Caco-2 (cell line): Measurements from ENCODE around the gene UBXN6. TPM values are rescaled to one million over a fixed set of nuclear protein-coding genes. Genes with fewer than 3 reads are reported as not detected.

Experiments used
- BruUV-seq: library from RNA; stranded (reverse); fragments of 400-500 nt; replicated peaks from 2 replicates; lab custom pipeline; 2021; lab: Mats Ljungman, UMichigan
- CTCF ChIA-PET: fragments of 300-600 bp; sonication (Branson Sonifier 250); formaldehyde crosslinking; loops from one replicate; lab custom pipeline; 2022; ENCODE audit warnings: antibody characterized with exemption; lab: Charles Lee
- POLR2A ChIA-PET: fragments of 300-600 bp; sonication (Branson Sonifier 250); formaldehyde crosslinking; loops from one replicate; lab custom pipeline; 2022; ENCODE audit warnings: antibody characterized with exemption; lab: Charles Lee
- DNase-seq, 2 experiments: peaks; one replicate each; pipeline versions ENCODE4 v3.0.0 to v3.0.0-alpha.2; 2020 to 2022
- H3K27me3 ChIP-seq: replicated peaks from 2 replicates; pipeline ENCODE4 v1.6.0; 2011; ENCODE audit warnings: low read length; ENCODE audit not compliant: control insufficient read depth, insufficient read depth
- H3K36me3 ChIP-seq: 2 replicates; pipeline ENCODE4 v1.5.1; 2011; ENCODE audit warnings: low read length; ENCODE audit not compliant: control insufficient read depth, insufficient read depth
- H3K4me1 ChIP-seq: fragments of 250-450 bp; sonication (Bioruptor Pico); 2 replicates; pipeline ENCODE4 v1.5.1; 2020; ENCODE audit warnings: mild to moderate bottlenecking
- H3K4me3 ChIP-seq: 2 replicates; pipeline ENCODE4 v1.5.1; 2011; ENCODE audit warnings: low read depth, mild to moderate bottlenecking, control low read depth, low read length
- H3K9me3 ChIP-seq: fragments of 250-450 bp; sonication (Bioruptor Pico); 2 replicates; pipeline ENCODE4 v1.5.1; 2020; ENCODE audit warnings: mild to moderate bottlenecking, moderate library complexity
- H3K27ac Mint-ChIP-seq: one replicate; pipeline ENCODE4 v1.8.0; 2022; ENCODE audit warnings: mixed read lengths; ENCODE audit not compliant: unreplicated experiment
- H3K27me3 Mint-ChIP-seq: one replicate; pipeline ENCODE4 v1.8.0; 2022; ENCODE audit warnings: mixed read lengths; ENCODE audit not compliant: insufficient read depth, unreplicated experiment
- H3K36me3 Mint-ChIP-seq: one replicate; pipeline ENCODE4 v1.8.0; 2022; ENCODE audit warnings: mild to moderate bottlenecking, mixed read lengths; ENCODE audit not compliant: insufficient read depth, unreplicated experiment
- H3K4me1 Mint-ChIP-seq: one replicate; pipeline ENCODE4 v1.8.0; 2022; ENCODE audit warnings: low read depth, mixed read lengths; ENCODE audit not compliant: unreplicated experiment
- H3K4me3 Mint-ChIP-seq: one replicate; pipeline ENCODE4 v1.8.0; 2022; ENCODE audit warnings: mild to moderate bottlenecking, moderate library complexity, mixed read lengths; ENCODE audit not compliant: unreplicated experiment
- H3K9me3 Mint-ChIP-seq: one replicate; pipeline ENCODE4 v1.8.0; 2022; ENCODE audit warnings: mixed read lengths; ENCODE audit not compliant: unreplicated experiment
- intact Hi-C: fragments of 100-400 bp; cut with micrococcal nuclease; formaldehyde crosslinking; loops from one replicate; pipeline ENCODE4 v1.10.0; 2022; ENCODE audit not compliant: unreplicated experiment
- total RNA-seq: library from RNA; stranded (reverse); gene quantifications from 2 replicates; pipeline ENCODE4 v1.2.3, GENCODE V29; 2022
- TF ChIP-seq, protein P1 (sequence below), 2 experiments: fragments of 200-600 bp in 1 of 2; IDR thresholded peaks; 1 replicate in 1 of 2; 2 replicates in 1 of 2; pipeline versions ENCODE4 v1.5.1 to v1.8.0; 2011 to 2022; ENCODE audit warnings: antibody characterized with exemption in 1 of 2, control low read depth in 1 of 2, inconsistent platforms in 1 of 2, low read depth in 1 of 2, low read length in 1 of 2, mild to moderate bottlenecking in 1 of 2, moderate library complexity in 1 of 2; ENCODE audit not compliant: insufficient read depth in 1 of 2, severe bottlenecking in 1 of 2, unreplicated experiment in 1 of 2

Gene UBXN6
- total RNA-seq, 1 experiment from 2014 or later = 42.9 TPM

- H3K4me3 ChIP-seq = no peak overlapping the region
- Mint-ChIP-seq H3K27ac (no peak overlapping the region), H3K9me3 (no peaks in the 10 kb centered on the region), H3K27me3 (no peaks in the 10 kb centered on the region), H3K36me3 (peaks cover 78% of the 10 kb centered on the region), H3K4me3 (no peak overlapping the region), H3K4me1 (no peaks in the 10 kb centered on the region)
- no peaks in the 10 kb centered on the region for H3K9me3 ChIP-seq
- DNase-seq = no peak
- ChIA-PET CTCF (no interaction called here), POLR2A (no interaction called here)
- H3K27me3 ChIP-seq = no peaks in the 10 kb centered on the region
- no peaks in the 10 kb centered on the region; the same call in 1 of the 2 replicates for H3K36me3 ChIP-seq
- no peaks in the 10 kb centered on the region for H3K4me1 ChIP-seq
- TF ChIP-seq, protein P1, sequence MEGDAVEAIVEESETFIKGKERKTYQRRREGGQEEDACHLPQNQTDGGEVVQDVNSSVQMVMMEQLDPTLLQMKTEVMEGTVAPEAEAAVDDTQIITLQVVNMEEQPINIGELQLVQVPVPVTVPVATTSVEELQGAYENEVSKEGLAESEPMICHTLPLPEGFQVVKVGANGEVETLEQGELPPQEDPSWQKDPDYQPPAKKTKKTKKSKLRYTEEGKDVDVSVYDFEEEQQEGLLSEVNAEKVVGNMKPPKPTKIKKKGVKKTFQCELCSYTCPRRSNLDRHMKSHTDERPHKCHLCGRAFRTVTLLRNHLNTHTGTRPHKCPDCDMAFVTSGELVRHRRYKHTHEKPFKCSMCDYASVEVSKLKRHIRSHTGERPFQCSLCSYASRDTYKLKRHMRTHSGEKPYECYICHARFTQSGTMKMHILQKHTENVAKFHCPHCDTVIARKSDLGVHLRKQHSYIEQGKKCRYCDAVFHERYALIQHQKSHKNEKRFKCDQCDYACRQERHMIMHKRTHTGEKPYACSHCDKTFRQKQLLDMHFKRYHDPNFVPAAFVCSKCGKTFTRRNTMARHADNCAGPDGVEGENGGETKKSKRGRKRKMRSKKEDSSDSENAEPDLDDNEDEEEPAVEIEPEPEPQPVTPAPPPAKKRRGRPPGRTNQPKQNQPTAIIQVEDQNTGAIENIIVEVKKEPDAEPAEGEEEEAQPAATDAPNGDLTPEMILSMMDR (IDR thresholded peaks at IDR 0.05; ENCODE audit: insufficient read depth in 1 of 2, low read depth in 1 of 2, low read length in 1 of 2, severe bottlenecking in 1 of 2, unreplicated experiment in 1 of 2) = no peak
- intact Hi-C loops = no loop called here
- BruUV-seq = no TSS peak
Measured at GRCh38 chr19:4425537-4425936, 32.1 kb downstream of the UBXN6 start.

GRCh38 chr19:4423416-4424126, 34.0 kb downstream of the UBXN6 start:
- Histone ChIP-seq H3K9me3 (no peaks in the 10 kb centered on the region), H3K36me3 (no peaks in the 10 kb centered on the region; the same call in 1 of the 2 replicates), H3K4me3 (no peak overlapping the region), H3K4me1 (no peaks in the 10 kb centered on the region), H3K27me3 (no peaks in the 10 kb centered on the region)
- TF ChIP-seq, protein P1 (IDR thresholded peaks at IDR 0.05; ENCODE audit: insufficient read depth in 1 of 2, low read depth in 1 of 2, low read length in 1 of 2, severe bottlenecking in 1 of 2, unreplicated experiment in 1 of 2) = no peak
- Mint-ChIP-seq H3K4me3 (no peak overlapping the region), H3K4me1 (no peaks in the 10 kb centered on the region), H3K9me3 (no peaks in the 10 kb centered on the region), H3K27me3 (no peaks in the 10 kb centered on the region), H3K27ac (no peak overlapping the region), H3K36me3 (peaks cover 74% of the 10 kb centered on the region)
- no peak for DNase-seq
- intact Hi-C loops = no loop called here
- ChIA-PET CTCF (interaction anchor here (0.6 kb wide), 1 partner anchor 47 kb away, joined by 3 read pairs; no protein-coding TSS in a partner anchor), POLR2A (no interaction called here)
- BruUV-seq = no TSS peak

DNA sequence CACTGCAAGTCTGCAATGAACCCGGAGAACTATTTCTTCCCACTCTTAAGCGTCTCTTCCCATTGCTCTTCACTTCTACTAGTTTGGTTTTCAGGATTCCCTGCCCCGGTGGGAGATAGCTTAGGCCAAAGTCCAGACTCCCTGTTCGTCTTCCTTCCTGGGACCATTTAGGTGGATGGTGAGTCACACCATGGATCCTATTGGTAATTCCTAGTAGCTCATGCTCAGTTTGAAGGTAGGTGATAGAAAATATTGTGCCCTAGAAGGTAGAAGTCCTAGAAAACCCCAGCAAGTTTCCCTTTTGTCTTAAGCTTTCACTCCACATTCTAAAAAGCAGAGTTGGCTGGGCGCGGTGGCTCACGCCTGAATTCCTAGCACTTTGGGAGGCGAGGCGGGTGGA, 41.3 kb downstream of the UBXN6 start:
- no TSS peak for BruUV-seq
- no peaks in the 10 kb centered on the region for H3K9me3 ChIP-seq
- ChIA-PET POLR2A (interaction anchor here (1.0 kb wide), 1 partner anchor 14 kb away, joined by 3 read pairs; no protein-coding TSS in a partner anchor), CTCF (interaction anchor here (1.0 to 1.1 kb wide), 3 partner anchors 14 to 131 kb away, joined by 3 to 5 read pairs (median 4); partner anchors contain the start of gene CHAF1A)
- Mint-ChIP-seq H3K4me3 (peak overlapping the region; percentile 17), H3K36me3 (peaks cover 82% of the 10 kb centered on the region), H3K9me3 (no peaks in the 10 kb centered on the region), H3K4me1 (peaks cover 15% of the 10 kb centered on the region), H3K27ac (peak overlapping the region; percentile 61), H3K27me3 (no peaks in the 10 kb centered on the region)
- peaks cover 23% of the 10 kb centered on the region for H3K4me1 ChIP-seq
- intact Hi-C loops = no loop called here
- no peaks in the 10 kb centered on the region for H3K27me3 ChIP-seq
- peak; percentile 38 to 63 for DNase-seq
- TF ChIP-seq, protein P1 (IDR thresholded peaks at IDR 0.05; ENCODE audit: insufficient read depth in 1 of 2, low read depth in 1 of 2, low read length in 1 of 2, severe bottlenecking in 1 of 2, unreplicated experiment in 1 of 2) = no peak
- H3K4me3 ChIP-seq = no peak overlapping the region
- H3K36me3 ChIP-seq = no peaks in the 10 kb centered on the region; the same call in 1 of the 2 replicates
